HG02973 (cell line): ENCODE results near the gene SERINC3.
A peak's percentile ranks its signal among the peaks of the same experiment; 100 is the strongest.
"Not testable (repeated sequence)": the region's sequence is repeated elsewhere in the genome, so short reads cannot be mapped to it uniquely, and the experiment has no call there.

ENCODE experiments used
- ATAC-seq: cut with Tn5 transposase; IDR thresholded peaks from one replicate; pipeline ENCODE4 v1.9.1; 2021; ENCODE audit warnings: moderate library complexity; ENCODE audit not compliant: unreplicated experiment

SERINC3 gene

GRCh38 chr20:44521484-44522481 lies at the start of gene SERINC3:
TSS of gene SERINC3 (minus strand) at chr20:44522070. CDS start at chr20:44521951, 119 bp downstream.
- peak; percentile 97 for ATAC-seq

DNA sequence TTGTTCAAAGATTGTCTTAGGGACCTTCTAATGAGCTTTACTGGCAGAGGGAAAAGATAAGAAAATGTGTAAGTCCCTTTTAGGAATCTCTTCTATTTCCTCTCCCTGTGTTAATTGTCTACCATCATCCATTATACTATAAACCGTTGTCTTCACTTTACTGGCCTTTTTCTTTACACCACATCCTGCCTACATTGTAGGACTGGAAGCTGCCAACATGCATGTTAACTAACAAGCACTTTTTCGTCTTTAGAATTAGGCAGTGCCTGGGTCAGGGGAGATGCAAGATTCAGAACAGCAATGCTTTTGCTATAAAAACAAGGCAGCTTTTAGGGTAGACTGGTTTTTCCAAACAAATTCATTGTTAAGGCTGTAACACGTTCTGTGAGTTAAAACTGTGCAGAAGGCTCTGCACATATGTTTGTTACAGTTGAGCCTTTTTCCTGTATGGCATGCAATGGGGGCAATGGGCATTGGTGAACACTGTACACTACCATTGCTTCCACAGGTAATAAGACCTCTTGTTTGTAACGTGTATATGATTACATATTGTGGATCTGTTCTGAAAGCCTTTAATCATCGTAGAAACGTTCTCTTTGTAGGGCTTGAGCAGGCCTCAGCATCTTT lies 49.6 kb upstream of the SERINC3 start:
- ATAC-seq, result no peak

- no peak for ATAC-seq
Observed at GRCh38 chr20:44570367-44570766, 48.5 kb upstream of the SERINC3 start.

DNA sequence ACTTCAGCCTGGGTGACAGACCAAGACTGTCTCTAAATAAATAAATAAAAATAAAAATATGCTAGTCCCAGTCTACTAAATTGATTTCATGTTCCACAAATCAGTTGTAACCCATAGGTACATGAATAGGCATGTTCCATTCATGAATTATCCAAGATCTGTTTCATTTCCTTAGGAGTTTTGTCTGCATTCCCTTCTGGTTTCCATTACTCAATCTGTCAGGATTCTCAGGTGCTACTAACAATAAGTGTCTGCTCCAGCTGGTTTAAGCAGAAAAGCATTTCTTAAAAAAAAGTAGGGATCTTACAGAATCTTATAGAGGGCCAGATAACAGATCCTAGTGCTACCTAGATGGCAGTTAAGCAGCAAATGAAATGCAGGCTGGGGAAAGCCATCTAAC lies 44.9 kb upstream of the SERINC3 start:
- no peak for ATAC-seq

DNA sequence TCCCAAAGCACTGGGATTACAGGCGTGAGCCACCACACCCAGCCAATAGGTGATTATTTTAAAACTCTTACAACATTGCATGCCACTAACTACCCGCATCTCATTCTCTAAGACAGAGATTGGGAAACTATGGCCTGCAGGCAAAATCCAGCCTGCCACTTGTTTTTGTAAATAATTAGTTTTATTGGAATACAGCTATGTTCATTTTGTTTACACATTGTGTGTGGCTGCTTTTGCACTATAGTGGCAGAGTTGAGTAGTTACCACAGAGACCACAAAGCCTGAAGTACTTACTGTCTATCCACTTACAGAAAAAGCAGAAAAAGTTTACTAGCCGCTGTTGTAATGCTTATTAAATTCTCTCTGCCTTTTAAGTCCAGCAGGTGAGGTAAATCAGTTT lies 44.1 kb upstream of the SERINC3 start:
- no peak for ATAC-seq

- no peak for ATAC-seq
Observed at GRCh38 chr20:44561876-44562275, 40.0 kb upstream of the SERINC3 start.

GRCh38 chr20:44560818-44561217 lies 38.9 kb upstream of the SERINC3 start:
- ATAC-seq, result not testable (repeated sequence)

DNA sequence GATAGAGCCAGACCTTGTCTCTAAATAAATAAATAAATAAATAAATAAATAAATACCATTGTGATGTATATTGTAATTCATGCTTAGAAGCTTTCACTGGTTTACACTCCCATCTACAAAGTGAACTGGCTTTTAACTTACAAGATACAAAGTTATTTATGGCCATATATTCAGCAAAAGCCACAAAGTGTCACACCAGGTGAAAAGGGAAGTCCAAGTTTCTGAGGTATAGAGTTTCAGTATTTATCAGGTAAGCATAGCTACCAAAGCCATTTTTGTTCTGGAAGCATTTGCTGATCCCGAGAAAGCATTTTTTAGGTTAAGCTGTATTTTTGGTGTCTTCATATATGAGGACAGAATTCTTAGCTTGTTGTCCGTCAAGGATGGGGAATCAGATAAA lies 38.4 kb upstream of the SERINC3 start:
- no peak for ATAC-seq

DNA sequence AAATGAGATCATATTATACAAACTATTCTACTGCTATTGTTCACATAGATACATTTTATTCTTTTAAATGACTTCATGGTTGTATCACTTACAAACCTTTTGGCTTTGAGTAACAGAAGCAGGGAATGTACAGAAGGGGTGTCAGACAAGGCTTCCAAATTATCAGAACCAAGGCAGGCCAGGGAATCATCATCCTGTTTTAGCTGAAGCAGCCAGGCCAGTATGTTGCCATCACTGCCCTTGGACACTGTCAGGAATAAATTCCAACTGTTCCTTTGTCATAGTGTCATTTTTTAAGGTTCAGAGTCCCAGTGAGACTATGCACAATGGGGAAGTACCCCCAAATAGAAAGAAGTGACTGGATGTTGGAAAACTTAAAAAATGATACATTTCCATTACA lies 37.4 kb upstream of the SERINC3 start:
- no peak for ATAC-seq

DNA sequence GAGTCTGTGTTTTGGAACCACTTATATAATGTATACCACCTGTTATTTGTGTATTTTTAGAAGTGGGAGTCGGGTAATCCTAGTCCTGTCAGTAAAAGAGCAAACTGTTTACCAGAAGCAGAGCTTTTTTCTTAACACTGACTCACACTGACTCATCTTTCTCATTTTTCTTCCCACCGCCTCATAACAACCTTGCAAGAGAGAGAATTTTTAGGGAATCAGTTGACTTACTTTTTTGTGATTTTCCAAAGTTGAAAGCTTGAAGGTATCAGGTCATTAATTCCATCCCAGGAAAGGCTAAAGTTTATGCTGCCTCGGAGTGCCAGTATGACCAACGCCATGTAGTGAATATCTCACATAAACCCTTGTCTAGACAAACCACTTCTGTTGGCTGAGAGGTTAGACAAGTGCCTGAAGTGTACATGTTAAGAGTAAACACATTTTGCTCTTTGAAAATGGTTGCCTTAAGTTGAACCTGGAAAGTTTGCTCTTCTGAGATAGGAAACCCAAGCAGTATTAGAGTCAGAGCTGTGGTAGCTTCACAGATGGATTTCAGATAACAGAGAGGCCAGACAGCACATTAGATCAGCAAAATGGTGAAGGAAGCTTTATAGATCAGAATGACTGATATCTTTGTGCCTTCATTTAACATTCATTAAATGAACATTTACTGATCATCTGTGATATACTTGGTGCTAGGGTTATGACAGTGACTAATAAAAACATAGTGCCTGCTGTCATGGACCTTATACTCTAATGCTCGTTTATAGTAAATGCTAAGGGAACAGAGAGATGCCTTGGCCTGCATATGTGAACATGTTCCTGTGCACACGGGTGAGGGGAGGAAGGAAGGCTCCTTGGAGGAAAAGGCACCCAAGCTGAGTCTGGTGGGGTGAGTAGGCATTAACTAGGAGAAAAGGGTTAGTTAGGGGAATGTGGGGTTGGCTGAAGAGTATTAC lies 31.4 kb upstream of the SERINC3 start:
- ATAC-seq, result no peak

DNA sequence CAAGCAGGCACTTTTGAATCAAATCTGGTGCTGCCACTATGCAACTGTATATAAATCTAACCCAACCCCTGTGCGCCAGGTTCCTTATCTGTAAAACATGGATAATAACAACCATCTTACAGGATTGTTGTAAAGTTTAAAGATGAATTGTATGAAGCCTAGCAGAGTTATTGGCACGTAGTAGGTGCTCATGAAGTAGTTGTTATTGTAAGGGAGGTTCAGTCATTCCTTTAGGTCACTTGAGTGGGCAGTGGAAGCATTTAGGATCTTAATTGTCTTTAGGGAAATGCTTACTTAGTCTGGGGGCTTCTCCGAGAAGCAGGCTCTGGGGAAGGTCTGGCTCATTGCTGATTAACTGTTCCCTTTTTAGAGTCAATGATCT lies 30.7 kb upstream of the SERINC3 start:
- no peak for ATAC-seq

- no peak for ATAC-seq
Observed at GRCh38 chr20:44552050-44552449, 30.2 kb upstream of the SERINC3 start.

GRCh38 chr20:44549123-44549522 lies 27.3 kb upstream of the SERINC3 start:
- no peak for ATAC-seq

DNA sequence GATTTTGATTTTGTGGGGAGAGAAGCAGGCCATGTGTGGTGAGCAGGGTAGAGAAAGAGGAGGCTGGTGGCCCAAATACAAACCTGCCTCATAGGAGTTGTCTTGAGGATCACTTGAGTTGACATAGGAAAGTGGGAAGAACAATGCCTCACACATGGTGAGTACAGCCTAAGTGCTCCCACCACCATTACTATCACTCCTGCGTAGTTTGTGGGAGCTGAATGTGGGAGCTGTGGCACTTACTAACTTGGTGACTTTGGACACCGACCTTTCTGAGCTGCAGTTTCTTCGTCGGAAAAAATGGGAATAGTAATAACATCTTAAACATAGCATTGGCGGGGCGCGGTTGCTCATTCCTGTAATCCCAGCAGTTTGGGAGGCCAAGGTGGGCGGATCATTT lies 25.5 kb upstream of the SERINC3 start:
- ATAC-seq, result no peak

DNA sequence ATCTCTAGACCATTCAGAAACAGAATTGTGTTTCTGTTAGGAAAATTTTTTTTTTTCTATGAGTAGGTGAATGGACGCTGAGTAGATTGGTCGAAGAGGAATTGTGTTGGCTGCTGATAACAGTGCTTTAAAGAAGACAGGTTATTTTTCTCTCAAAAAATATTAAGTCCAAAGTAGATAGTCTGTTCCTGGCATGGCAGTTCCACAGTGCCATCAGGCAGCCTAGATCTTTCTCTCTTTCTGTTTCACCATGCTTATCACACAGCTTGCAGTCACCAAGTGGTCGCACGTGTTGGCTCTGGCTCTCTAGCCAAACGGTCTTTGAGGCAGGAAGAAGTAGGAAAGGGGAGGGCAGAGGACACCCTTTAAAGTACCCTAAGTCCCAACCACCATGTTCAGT lies 22.4 kb upstream of the SERINC3 start:
- ATAC-seq, result no peak

DNA sequence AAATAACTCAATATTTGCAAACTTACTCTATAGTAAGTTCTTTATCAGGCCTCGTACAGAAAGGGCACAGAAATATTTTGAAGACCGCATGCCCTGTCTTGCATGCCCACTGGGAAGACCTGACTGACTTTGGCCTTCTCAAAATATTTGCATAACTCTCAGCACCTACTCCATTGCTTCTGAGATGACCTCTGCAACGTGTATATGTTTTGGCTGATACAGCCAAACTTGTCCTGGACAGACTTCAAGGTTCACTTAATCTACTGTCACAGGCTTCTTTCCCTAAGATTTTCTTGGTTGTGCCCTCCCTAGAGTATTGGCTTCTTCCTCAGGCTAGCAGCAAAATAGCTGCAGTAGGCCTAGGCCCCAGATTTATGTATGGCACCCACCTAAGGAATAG lies 21.5 kb upstream of the SERINC3 start:
- ATAC-seq, result no peak

- no peak for ATAC-seq
Observed at GRCh38 chr20:44542890-44543289, 21.0 kb upstream of the SERINC3 start.

DNA sequence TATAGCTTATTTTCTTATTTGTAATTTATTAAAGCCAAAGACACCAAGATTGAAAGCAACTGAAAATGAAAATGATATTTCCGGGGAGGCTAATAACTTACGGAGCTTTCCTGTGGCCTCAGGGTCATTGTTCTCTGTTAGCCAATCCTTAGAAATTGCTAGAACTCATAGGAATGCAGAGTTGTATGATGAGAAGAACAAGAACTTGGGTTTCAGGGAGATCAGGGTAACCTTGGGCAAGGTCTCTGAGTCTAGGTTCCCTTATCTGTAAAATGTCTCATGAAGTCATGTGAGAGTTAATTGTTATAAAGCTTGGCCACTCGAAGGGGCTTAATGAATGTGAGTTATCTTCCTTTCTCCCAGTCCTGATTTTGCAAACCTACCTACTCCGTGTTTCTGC lies 20.1 kb upstream of the SERINC3 start:
- ATAC-seq, result no peak

DNA sequence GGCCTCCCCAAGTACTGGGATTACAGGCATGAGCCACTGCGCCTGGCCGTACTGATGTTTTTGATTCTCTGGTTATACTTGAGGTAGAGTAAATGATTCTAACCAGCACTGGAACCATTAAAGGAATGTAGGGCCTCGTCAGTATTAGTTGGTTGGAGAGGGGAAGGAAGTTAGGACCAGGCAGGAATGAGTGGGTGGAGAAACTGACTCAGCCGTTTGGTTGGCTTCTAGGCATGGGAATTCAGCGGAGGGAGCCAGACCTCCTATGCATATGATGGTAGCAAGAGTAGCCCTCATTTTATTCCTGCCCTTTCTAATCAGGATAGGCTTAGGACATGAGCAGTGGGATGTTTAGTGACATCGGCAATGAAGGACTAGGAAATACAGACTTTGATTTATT lies 19.0 kb upstream of the SERINC3 start:
- no peak for ATAC-seq

GRCh38 chr20:44537993-44538392 lies 16.1 kb upstream of the SERINC3 start:
- ATAC-seq, result no peak

DNA sequence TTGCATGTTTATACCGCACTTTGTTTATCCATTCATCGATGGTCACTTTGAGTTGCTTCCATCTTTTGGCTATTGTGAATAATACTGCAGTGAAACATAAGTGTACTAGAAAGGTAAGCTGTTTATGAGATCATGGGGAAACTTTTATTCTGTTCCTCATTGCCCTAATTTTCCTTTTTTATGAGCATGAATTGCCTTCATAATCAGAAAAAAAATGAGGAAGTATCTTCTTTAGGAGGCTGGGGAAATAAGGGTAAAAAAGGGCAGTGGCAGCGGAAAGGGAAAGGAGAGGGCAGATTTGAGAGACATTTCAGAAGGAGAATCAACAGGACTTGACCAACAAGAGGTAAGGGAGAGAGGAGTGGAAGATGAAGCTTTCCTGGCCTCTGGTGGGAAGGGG lies 14.3 kb upstream of the SERINC3 start:
- ATAC-seq, result no peak
